GM19324 (cell line): Measurements from ENCODE around the gene NPTXR.
"Not testable (repeated sequence)": the region's sequence is repeated elsewhere in the genome, so short reads cannot be mapped to it uniquely, and the experiment has no call there.

ENCODE experiments used
- ATAC-seq: cut with Tn5 transposase; IDR thresholded peaks from one replicate; pipeline ENCODE4 v1.9.1; 2021; ENCODE audit warnings: mild to moderate bottlenecking, moderate library complexity; ENCODE audit not compliant: unreplicated experiment, low FRiP score

The NPTXR gene

DNA sequence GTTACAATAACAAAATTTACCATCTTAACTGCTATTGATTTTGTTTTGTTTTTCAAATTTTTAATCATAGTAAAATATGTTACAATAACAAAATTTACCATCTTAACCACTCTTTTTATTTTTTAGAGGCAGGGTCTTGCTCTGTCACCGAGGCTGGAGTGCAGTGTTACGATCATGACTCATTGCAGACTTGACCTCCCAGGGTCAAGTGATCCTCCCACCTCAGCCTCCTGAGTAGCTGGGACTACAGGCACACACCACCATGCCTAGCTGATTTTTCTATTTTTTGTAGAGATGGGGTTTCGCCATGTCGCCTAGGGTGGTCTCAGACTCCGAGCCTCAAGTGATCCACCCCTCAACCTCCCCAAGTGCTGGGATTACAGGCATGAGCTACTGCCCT is 10.1 kb upstream of the NPTXR start:
- not testable (repeated sequence) for ATAC-seq

DNA sequence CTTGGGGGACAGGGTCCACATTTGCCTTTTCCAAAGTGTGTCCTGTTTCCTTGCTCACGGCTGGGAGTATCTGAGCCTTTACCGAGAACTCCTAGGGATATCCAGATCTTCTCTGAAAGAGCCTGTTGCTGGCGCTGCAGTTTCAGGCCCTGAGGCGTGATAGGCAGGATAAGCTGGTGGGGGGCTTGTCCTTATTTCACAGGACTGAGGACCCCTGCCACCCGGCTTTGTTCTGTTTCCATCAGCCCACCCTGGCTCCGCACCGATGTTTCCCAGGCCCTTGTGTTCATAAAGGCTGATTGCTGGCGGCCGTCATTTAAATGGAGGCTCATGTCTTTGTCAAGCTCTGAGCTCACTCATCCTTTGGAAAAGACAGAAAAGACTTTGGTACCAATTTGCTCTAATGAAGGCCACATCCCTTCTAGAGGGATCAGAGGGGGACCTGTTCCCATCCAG is 9.4 kb upstream of the NPTXR start:
- ATAC-seq = no peak

DNA sequence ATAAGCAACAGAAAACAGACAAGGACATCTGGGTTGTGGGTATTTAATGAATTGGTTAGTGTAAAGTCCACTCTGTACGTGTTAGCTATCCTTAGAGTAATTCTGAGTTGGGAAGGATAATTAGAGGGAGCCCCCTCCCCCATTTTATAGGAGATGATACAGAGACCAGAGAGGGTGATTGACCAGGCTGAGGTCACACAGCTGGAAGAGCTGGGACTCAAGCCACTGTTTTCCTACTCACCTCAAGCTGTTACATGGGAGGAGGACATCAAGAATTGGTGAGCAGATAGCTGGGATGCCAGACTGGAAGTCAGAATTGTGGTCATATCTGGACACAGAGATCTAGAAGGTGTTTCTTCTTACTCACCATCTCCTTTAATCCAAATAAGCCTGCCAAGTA is 8.7 kb upstream of the NPTXR start:
- no peak for ATAC-seq

DNA sequence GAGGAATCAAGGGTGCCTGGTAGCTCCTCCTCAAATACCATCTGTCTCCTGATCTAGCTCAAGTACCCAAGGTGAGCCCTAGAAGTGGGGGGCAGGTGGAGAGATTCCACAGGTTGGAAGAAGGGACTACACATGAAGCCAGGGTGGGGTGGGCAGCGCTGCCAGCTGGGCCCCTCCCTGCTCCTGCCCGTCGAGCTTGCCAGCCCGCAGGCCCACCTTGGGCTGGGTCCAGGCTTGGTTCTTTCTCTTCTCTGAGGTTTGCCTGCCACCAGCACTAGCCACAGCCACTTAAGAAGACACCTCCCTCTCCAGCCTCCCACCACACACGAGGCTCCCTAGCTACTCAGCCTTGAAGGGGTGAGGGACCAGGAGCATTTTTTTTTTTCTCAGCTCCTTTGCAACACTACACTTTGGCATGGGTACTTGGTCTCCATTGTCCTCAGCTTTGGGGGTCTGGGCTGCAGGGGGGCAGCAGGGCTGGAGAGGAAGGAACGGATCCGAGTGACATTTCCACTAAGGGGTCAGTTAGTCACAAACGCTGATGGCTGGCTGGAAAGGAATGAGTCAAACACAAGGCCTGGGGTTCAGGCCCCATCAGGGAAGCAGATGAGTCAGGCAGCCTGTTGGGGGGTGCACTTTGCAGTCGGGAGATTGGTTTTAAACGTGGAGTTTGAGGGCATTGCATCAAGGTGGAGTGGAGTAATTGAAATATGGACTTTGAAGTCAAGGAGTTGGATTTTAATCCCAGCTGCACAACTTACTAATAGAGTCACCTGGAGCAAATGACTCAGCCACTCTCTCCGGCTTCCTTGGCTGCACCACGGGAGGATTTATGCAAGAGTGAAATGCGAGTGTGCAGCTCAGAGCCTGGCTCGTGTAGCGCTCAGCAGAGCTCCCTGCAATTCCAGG is 7.4 kb upstream of the NPTXR start:
- no peak for ATAC-seq

DNA sequence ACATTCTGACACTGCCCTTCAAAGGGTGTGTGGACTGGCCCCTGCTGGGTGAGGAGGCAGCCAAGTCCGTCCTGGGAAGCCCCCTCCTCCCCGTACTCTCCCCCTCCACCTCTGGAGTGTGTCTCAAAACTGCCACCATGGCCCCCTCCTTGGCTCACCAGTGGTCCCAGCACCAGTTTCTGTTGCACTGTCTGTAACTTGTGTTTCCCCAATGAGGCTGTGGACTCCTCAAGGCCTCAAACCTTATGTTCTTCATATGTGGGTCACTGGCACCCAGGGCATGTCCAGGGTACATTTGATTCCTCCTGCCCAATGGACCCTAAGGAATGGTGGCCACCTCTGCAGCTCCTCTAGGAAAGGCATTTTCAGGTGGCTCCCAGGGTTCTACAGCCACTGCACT is 6.6 kb upstream of the NPTXR start:
- ATAC-seq = no peak

DNA sequence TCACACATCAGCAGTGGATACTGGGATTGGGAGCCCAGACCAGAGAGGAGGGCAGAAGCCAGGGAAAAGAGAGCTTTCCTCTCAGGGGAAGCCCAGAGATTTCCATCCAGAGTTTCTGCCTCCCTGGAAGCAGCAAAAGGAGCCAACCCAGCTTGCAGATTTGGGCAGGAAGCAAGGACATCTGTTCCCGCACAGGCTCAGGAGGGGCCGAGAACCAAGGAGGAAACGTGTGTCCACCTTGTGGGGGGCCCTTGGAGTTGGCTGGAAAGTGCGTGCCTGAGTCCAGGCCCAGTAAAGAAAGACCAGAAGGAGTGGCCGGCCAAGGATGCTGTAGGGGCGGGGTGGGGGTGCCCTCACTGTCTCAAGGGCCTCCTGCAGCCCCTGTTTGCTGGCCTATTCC is 6.0 kb upstream of the NPTXR start:
- no peak for ATAC-seq

DNA sequence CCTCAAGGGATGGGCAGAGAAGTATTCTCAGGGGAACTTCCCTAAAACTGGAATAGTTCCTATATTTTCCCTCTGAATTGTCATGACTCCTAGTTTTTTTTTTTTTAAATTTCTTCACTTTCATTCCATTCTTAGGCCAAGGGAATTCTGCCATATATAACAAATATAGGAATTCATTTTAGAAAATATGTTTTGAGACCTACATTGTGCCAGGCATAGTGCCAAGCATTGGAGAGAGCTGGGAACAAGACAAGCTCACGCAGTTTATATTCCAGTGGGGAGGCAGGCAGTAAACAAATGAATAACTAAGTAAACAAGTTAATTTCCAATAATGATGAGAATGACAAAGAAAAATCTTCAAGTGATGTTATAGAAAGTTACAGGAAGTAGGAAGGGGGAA is 2.6 kb upstream of the NPTXR start:
- no peak for ATAC-seq

DNA sequence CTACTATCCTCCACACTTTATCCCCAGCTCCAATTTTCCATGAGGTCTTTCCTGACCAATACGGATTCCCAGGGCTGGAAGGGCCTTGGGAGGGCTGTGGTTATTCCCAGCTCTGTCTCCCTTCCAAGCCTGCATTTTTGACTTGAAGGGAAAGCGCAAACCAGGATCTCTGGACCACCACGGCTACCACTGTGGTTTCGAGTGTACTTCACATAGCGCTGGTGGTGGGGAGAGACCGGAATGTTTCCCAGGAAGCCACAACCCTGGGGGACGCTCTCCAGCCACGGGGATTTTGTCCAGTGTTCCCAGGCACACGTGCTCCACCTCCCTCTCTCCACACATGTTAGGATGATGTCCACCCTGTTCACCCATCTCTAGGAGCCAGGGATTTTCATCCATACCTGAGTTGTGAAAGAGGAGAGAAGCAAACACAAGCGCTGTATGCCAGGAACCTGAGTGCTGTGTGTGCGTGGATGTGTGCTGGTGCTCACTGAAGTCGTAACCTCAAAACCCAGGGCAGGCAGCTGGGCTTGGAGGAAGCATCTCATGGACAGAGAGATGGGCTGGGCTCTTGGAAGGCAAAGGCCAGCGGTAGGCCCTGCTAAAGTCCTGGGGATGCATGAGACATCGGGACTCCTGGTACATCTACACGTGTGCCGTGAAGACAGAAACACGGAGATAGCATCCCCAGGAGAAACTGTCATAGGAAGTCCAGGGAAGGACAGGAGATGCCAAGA is 1.3 kb upstream of the NPTXR start:
- ATAC-seq = no peak

DNA sequence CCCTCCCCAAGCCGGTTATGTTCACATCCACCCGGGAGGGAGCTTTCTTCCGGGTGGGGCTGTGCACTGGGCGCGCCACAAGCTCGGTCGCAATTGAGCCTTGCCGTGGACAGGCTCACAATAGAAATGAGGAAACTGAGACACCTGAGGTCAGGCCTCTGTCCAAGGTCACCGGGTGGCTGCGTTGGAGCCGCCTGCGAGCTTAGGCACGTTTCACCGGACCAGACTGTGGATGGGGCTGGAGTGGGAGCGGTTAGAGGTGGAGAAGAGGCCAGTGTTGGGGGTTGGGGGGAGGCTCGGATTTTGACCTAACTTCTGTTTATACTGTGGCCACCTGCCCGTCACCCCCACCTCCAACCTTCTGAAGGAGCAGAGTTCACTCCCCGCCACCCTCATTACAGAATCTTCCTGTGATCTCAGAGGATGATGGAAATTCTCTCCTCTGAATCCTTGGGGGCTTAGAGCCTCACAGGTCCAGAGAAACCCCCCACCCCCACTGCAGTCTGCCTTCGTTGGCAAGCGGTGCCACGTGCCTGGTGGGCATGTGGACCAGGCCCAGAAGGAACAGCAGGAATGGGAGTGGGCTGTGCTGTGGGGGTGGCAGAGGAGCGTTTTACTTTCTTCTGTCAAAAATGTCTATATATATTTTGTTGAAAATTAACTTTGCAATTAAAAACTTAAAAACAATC is 631 bp upstream of the NPTXR start:
- no peak for ATAC-seq

DNA sequence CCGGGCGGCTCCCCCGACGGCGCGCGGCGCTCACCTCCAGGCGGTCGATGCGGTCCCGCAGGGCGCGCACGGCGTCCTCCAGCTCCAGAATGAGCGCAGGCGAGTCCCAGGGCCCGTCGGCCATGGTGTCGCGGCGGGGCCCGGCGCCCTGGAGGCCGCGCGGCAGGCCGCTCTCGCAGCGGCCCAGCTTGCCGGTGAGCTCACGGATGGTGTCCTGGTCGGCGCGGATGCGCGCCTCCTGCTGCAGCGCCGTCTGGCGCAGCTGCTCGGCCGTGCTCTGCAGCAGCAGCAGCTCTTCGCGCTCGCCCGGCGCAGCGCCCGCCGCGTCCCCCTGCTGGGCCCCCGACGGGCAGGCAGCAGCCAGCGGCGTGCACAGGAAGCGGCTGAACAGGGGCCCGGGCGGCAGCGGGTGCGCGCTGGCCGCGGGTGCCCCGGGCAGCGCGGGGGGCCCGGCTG is 599 bp downstream of the NPTXR start:
- no peak for ATAC-seq

DNA sequence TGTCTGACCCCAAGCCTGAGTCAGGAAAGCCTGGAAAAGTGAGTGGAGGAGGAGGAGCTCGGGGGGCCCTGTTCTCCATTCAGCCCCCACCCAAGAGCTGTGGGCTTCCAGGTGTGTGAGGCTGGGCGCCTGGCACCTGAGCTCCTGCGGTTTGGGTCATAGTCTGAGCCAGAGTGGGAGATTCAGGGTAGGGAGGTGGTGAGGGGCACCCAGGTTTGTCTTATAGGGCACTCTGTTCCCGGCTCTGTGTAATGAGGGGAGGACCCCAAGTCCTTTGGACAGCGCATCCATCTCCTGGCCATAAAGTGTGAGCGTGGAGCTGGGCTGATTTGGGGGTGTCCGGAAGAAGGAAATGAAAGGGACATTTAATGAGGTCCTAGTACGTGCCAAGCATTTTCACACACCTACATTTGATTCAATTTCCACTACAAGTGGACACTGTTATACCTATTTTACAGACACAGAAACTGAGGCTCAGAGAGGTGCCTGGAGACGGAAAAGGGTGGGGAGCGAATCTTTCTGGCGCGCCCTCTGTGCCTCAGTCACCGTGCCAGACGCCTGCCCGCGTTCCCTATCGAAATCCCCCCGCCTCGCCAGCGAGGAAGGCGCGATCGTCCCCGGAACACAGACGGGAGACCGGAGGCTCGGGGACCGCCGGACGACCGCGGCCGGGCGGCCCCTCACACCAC is 1.2 kb downstream of the NPTXR start:
- no peak for ATAC-seq

DNA sequence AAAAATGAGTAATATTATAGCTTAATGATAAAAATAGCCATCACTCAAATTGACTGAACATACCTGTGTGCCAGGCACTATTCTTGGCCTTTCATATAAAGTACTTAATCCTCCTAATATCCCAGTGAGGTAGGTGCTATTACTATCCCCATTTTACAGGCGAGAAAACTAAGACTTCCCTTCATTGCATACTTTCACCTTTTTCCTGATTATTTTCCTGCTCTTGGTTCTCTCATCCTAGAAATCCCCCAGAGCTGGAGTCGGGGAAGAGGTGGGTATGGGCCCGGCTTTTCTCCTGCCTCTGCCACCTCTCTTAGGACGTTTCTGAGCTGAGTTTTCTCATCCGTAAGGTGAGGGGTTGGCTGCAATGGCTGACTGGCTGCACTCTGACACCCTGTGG is 2.2 kb downstream of the NPTXR start:
- no peak for ATAC-seq

DNA sequence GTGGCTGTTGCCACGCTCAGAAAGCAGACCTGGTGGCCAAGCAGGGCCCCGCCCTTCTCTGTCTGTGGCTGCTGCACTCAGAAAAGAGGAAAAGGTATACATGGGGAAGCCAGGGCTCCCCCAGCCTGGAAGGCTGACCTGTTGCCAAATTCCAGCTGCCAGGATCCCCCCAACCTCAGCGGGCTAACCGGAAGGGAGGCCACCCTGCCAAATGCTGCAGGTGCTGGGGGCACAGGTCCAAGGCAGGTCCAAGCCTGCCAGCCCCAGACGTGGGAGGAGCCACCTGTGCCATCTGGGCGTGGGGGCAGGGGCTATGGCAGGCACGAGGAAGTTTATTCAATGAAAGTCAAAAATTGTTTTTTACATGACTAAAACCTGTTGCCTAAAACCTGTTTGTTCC is 2.6 kb downstream of the NPTXR start:
- no peak for ATAC-seq

DNA sequence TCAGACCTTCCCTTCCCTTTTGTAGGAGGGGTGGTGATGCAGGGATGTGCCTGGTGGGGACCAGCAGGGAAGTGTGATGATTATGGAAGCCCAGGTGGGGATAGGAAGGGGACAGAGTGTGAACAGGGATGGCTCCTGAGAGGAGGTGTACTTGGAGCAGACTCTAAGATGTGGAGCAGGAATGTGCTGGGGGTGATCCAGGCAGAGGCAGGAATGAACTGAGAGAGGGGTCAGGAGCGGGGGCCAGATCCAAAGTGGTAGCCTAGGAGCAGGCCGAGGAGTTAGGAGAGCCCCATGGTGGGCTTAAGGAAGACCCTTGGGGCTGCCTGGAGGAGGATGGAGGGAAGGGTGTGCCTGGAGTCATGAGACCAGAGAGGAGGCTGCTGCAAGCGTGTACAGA is 3.7 kb downstream of the NPTXR start:
- no peak for ATAC-seq

DNA sequence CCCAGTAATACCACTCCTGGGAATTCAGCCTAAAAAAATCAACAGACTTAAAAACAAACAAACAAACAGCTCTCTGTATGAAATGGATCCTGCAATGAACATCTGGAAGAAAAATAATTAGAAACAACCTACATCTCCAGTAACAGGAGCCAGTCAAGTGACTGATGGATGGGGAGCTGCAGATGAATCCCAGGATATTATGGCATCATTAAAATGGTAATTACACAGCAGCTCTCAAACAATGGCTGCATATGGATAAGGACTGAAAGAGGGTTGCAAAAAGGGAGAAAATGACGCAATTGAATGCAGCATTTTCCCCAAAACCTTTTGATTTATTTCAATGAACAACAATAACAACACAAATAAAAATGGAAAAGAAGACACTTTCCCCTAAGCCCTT is 4.1 kb downstream of the NPTXR start:
- no peak for ATAC-seq

DNA sequence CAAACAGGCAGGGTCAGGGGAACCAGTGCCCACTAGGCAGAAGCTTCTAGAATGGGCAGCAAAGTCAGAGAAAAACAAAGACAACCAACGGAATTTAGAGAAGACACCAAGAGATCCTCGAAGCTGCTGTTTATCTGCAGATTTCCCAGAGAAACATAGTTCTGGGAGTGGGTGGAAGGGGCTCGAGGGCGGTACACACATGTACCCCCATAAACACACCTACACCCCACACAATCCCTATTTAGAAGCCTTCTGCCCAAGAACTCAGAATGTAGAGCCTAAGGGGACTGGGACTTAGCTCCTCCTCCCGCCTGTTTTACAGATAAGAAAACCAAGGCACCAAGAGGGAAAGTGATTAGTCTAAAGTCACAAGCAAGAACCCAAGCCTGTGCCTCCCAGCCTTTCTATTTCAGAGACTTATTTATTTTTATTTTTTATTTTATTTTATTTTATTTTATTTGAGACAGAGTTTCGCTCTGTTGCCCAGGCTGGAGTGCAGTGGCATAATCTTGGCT is 6.4 kb downstream of the NPTXR start:
- ATAC-seq = no peak

DNA sequence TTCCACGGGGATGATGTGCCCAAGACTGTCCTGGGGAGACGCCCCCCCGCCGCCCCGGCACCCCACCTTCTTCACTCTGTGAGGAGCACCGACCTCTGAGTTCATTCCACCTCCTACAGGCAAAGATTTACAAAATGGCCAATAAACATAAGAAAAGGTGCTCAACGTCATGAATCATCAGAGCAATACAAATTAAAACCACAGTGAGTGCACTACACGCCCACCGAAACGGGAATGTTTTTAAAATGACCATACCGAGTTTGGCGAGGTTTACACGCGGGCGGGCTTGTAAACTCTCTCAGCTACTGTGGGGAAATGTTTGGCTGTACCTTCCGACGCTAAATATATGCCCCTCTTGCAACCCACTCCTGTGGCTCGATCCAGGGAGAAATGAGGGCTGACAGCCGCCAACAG is 7.9 kb downstream of the NPTXR start:
- no peak for ATAC-seq

DNA sequence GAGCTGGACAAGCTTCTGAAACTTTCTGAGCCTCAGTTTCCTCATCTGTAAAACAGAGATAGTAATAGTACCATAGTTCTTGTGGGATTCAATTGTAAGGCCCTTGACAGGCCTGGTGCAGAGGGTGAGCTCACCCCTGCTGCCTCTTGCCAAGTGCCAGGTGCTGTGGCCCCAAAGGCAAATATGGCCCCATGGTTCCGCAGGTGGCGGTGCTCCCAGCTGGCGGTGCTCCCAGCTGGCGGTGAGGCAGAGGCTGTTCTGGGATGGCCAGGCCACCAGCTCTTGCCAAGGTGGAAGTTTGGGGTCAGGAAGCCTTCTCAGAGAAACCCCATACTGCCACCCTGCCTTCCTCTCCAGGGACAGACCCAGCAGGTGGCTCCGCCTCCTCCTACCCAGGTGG is 8.8 kb downstream of the NPTXR start:
- ATAC-seq = no peak

DNA sequence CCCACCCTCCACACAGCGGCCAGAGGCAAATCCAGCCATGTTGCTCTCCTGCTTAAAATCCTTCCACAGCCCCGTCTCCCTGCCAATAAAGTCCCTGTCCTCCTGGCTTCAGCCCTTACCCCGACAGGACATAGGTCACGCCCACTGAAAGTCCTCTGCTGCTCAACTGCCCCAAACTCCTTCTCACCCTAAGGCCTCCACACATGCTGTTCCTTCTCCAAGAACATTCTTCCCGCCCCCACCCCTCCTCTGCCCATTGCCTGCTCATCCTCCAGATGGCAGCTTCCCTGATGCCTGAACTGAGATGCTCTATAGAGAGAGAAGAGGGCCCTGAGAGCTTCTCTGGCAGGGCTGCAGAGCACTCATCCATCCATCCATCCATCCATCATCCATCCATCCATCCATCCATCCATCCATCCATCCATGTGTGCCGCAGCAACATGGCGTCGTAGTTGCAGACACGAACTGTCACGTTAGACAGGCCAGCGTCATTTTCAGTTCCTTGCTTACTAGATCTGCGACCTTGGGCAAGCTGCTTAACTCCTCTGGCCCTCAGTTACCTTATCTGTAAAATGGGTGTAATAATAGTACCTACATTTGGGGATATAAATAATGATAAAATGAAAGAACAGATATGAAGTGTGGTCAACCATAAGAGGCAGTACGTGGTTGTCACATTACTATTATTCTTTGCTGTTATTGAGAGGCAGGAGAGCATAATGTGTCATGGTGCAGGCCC is 9.4 kb downstream of the NPTXR start:
- no peak for ATAC-seq

DNA sequence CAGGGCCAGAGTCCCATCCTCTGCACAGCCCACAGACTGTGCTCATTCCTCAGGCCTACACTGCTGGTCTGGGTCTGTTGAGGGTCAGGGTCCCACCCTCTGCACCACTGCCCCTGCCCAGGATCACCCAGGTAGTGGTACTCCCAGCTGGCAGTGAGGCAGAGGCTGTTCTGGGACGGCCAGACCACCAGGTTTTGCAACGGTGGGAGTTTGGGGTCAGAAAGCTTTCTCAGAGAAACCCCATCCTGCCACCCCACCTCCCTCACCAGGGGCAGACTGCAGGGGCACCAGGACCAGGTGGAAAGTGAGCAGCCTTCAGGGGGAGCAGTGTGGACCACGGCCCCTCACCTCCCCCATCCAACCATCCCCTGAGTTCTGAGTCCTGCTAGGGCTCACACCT is 10.8 kb downstream of the NPTXR start:
- ATAC-seq = no peak
